Activated CD4-positive, alpha-beta T cell treated with anti-CD3 and anti-CD28 coated beads for 24 hours (primary cell): Measurements from ENCODE around the gene SPATA2.
"Not testable (repeated sequence)": the region's sequence is repeated elsewhere in the genome, so short reads cannot be mapped to it uniquely, and the experiment has no call there.

Source experiments
- DNase-seq, 2 donors: peaks; one replicate each; pipeline ENCODE4 v3.0.0-alpha.2; 2020; ENCODE audit warnings: low read depth in 2 of 2

The SPATA2 gene

GRCh38 chr20:49915380-49916145, at the start of gene SPATA2:
SPATA2 (minus strand) TSS chr20:49915529; CDS start chr20:49908490, 7,039 bp downstream.
- peak; percentile 87 to 93 for DNase-seq

GRCh38 chr20:49961413-49961812, 46.1 kb upstream of the SPATA2 start:
- no peak for DNase-seq

- DNase-seq, result not testable (repeated sequence)
Measured at GRCh38 chr20:49957089-49957938, 42.0 kb upstream of the SPATA2 start.

GRCh38 chr20:49956689-49957088, 41.4 kb upstream of the SPATA2 start:
- no peak for DNase-seq

- not testable (repeated sequence) for DNase-seq
Measured at GRCh38 chr20:49955830-49956396, 40.6 kb upstream of the SPATA2 start.

GRCh38 chr20:49955167-49955566, 39.8 kb upstream of the SPATA2 start:
- no peak for DNase-seq

GRCh38 chr20:49951151-49951550, 35.8 kb upstream of the SPATA2 start:
- no peak for DNase-seq

- no peak for DNase-seq
Measured at GRCh38 chr20:49948809-49949507, 33.6 kb upstream of the SPATA2 start.

- DNase-seq, result no peak
Measured at GRCh38 chr20:49948178-49948577, 32.8 kb upstream of the SPATA2 start.

GRCh38 chr20:49945701-49946477, 30.6 kb upstream of the SPATA2 start:
- DNase-seq, result no peak

GRCh38 chr20:49945306-49945700, 30.0 kb upstream of the SPATA2 start:
- DNase-seq, result no peak

- DNase-seq, result no peak
Measured at GRCh38 chr20:49942942-49943341, 27.6 kb upstream of the SPATA2 start.

GRCh38 chr20:49942303-49942702, 27.0 kb upstream of the SPATA2 start:
- DNase-seq, result no peak

- no peak for DNase-seq
Measured at GRCh38 chr20:49941456-49941855, 26.1 kb upstream of the SPATA2 start.

GRCh38 chr20:49938173-49939163, 23.1 kb upstream of the SPATA2 start:
- DNase-seq, result no peak

GRCh38 chr20:49937027-49937929, 21.9 kb upstream of the SPATA2 start:
- no peak for DNase-seq

GRCh38 chr20:49936153-49937026, 21.1 kb upstream of the SPATA2 start, which contains the start of gene RNF114:
RNF114 (plus strand) TSS chr20:49936397; CDS start chr20:49936413, 16 bp downstream.
- DNase-seq, result peak; percentile 91

GRCh38 chr20:49935746-49936152, 20.4 kb upstream of the SPATA2 start:
- no peak for DNase-seq
